Breast epithelium (tissue), 3 donors: ENCODE results near the gene TRPM5.

Experiments used
- POLR2A ChIP-seq: fragments of 450-650 bp; IDR thresholded peaks from one replicate; pipeline ENCODE4 v1.6.1; 2016; ENCODE audit warnings: antibody characterized with exemption, mild to moderate bottlenecking, moderate library complexity
- POLR2AphosphoS5 ChIP-seq, 3 donors: sonication (generic); formaldehyde crosslinking; IDR thresholded peaks; one replicate each; pipeline ENCODE4 v1.6.1; 2017; ENCODE audit warnings: antibody characterized with exemption in 3 of 3
- TF ChIP-seq, protein P1 (sequence below), 3 donors: fragments of 450-650 bp; IDR thresholded peaks; one replicate each; pipeline ENCODE4 v1.5.1; 2016 to 2017; ENCODE audit warnings: antibody characterized with exemption in 3 of 3, mild to moderate bottlenecking in 3 of 3, moderate library complexity in 3 of 3

DNA sequence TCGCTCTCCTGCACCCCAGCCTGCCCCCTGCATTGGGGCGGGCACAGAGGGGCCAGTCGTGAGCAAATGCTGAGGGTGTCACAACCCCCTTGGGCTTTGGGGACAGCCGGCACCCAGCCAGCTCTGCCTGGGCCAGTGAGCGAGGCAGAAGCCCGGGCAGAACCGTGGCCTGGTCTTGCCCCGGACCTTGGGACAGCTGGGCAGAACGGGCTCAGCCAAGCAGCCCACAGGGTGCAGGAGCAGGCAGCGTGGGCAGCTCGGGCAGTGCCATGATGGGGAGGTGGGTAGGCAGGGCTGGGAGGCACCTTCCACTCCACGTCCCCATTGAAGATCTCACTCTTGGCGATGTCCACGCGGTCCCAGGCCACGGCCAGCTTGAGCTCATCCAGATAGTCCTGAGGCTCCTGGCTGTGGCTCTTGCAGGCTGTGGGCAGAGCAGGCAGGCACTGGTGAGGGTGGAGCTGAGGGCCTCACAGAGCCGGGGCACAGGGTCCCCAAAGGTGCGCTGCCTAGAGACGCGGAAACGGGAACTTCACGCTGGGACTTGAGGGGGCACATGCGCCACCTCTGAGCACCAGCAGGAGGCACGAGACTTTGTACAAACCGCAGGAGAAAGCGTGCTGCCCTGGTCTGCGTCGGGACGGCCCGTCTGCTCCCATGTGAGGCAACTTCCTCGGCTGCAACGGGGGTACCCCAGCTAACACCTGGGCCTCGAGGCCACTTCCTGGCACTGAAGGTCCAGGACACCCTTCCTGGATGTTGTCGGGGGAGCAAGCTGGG lies 28.5 kb downstream of the TRPM5 start:
- TF ChIP-seq, protein P1, sequence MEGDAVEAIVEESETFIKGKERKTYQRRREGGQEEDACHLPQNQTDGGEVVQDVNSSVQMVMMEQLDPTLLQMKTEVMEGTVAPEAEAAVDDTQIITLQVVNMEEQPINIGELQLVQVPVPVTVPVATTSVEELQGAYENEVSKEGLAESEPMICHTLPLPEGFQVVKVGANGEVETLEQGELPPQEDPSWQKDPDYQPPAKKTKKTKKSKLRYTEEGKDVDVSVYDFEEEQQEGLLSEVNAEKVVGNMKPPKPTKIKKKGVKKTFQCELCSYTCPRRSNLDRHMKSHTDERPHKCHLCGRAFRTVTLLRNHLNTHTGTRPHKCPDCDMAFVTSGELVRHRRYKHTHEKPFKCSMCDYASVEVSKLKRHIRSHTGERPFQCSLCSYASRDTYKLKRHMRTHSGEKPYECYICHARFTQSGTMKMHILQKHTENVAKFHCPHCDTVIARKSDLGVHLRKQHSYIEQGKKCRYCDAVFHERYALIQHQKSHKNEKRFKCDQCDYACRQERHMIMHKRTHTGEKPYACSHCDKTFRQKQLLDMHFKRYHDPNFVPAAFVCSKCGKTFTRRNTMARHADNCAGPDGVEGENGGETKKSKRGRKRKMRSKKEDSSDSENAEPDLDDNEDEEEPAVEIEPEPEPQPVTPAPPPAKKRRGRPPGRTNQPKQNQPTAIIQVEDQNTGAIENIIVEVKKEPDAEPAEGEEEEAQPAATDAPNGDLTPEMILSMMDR (IDR thresholded peaks at IDR 0.05): no peak
- TF ChIP-seq POLR2AphosphoS5 (IDR thresholded peaks at IDR 0.05) (no peak), POLR2A (no peak)
